COLO668 (cell line): ENCODE measurements around the gene RABEP1.
"Not testable (repeated sequence)": the region's sequence is repeated elsewhere in the genome, so short reads cannot be mapped to it uniquely, and the experiment has no call there.

Experiments used
- DNase-seq: peaks from one replicate; lab custom pipeline; 2025; ENCODE audit not compliant: unreplicated experiment; lab: John Stamatoyannopoulos, UW

The RABEP1 gene

DNA sequence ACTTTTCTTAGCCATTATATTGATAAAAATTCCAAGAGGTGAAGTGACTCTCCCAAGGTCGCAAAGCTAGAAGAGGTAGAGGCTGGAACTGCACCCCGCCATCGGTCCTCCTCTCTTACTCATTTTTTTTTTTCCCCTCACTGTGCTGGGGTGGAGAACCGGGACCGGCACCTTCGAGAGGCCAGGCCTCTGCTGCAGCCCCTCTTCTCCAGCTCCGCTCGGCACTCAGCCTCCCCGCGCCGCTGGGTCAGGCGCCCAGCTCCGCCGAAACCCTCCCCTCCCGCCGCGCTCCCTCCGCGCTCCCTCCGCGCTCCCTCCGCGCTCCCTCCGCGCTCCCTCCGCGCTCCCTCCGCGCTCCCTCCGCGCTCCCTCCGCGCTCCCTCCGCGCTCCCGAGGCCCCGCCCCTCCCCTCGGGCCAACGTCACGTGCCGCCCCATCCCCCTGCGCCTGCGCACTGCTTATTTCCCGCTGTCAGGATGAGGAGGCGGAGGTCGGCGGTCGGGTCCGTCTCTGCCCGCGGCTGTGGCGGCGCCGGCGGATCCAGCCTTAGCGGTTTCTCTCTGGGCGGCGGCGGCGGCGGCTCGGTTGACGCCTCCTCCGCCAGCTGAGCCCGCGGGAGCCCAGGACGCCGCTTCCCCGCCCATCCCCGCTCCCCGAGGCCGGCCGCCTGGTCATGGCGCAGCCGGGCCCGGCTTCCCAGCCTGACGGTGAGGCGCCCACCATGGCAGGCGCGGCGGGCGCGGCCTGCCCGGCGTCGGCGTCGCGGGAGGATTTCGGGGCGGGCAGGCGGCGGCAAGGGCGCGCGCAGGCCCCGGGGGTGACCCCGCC is at the start of gene RABEP1:
RABEP1 (plus strand) TSS at position 471 of the 828 bp plus-strand sequence; CDS start at position 674, 203 bp downstream.
- peak; percentile 88 for DNase-seq

- DNase-seq = not testable (repeated sequence)
Measured at GRCh38 chr17:5233492-5233891, 48.6 kb upstream of the RABEP1 start.

DNA sequence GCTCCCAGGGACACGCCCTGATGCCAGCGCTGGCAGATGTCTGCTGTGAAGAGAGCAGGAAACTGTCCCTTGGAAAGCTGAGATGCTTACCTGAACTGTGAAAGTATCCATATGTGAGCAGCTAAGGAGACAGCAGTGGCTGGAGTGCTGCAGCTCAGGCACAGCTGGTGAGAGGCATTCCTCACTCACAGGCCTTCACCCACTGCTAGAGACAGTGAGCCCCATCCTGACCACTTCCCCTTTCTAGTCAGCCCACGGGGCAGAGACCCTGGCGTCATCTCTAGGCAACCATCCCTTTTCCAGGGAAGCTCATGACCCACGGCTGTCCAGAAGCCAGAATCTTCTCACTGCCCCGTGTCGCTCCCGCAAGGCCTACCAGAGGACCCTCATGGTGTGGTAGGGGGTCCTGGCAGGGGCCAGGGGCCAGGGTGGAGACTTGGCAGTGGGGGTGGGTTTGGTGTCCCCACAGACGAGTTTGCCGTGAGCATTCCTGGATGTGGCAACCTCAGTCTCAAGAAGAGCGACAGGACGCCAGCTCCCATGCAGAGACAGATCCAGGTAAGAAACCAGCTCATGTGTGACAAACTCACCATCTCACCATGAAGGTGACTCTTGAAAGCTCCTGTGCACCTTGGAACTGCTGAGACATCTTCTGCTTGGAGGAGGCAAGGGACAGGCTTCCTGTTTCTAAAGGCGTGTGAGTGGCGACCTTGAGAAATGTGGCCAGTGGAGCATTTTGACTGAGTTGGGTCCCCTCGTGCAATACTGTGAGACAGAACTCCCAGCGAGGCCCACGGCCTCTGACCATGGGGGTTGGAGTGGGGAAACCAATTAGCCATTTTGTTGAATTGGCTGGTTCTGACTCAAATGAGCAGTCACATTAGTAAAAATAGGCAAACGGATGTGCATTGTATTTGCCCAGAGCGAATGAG is 47.2 kb upstream of the RABEP1 start, which contains the start of gene SCIMP:
SCIMP (minus strand) TSS at position 216 of the 932 bp plus-strand sequence; CDS start at position 111, 105 bp downstream.
- peak; percentile 13 for DNase-seq

DNA sequence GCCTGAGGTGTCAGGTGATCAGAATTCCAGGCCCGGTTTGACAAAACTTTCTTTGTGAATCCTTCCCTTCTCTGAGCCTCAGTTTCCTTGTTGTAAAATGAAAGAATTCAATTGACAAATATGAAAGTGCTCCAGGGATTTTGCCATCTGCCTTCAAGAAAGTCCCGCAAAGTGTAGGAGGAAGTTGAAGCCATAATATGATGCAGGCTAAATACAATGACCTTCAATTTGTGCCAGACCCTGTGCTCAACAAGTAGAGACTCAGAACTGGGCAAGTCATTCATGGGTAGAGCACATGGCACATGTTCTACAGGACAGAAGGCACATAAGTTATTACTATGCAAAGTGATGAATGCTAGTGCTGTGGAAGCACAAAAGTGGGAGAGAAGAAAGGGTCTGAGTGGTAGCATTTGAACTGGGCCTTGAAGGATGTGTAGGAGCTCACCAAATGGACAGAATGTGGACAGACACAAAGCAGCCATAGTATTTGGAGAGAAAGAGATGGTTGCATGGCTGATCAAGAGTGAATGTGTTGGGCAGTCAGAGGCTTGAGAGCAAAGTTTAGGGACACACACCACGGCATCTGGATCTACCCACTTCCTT is 45.0 kb upstream of the RABEP1 start:
- no peak for DNase-seq

GRCh38 chr17:5237541-5238016 is 44.5 kb upstream of the RABEP1 start:
- peak; percentile 72 for DNase-seq

DNA sequence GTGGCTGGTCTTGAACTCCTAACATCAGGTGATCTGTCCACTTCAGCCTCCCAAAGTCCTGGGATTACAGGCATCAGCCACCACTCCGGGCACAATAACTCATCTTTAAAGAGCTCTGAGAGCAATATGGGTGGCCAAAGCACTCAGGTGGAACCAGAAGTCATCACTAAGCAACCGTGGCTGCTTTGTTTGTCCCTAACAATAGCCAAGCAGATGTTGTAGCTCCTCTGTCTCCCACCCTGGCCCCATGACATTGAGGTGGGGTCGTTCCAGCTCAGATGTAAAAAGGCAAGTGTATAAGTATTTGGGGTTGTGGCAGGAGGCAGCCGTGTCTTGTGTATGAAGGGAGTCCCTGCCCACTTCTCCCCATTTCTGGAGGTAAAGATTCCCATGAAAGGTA is 43.8 kb upstream of the RABEP1 start:
- peak; percentile 1 for DNase-seq

DNA sequence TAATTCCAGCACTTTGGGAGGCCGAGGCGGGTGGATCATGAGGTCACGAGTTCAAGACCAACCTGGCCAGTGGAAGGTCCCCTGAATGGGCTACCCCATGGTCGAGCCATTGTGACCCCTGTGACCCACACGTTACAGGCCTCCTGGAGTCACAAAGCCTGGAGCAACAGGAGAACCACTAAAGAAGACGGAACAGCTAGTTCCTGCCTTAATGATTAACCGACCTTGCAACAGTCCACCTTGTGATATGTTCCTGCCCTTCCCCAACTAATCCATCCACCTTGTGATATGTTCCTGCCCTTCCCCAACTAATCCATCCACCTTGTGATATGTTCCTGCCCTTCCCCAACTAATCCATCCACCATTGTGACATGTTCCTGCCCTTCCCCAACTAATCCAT is 42.3 kb upstream of the RABEP1 start:
- not testable (repeated sequence) for DNase-seq

- DNase-seq = no peak
Measured at GRCh38 chr17:5241861-5242671, 40.0 kb upstream of the RABEP1 start.

DNA sequence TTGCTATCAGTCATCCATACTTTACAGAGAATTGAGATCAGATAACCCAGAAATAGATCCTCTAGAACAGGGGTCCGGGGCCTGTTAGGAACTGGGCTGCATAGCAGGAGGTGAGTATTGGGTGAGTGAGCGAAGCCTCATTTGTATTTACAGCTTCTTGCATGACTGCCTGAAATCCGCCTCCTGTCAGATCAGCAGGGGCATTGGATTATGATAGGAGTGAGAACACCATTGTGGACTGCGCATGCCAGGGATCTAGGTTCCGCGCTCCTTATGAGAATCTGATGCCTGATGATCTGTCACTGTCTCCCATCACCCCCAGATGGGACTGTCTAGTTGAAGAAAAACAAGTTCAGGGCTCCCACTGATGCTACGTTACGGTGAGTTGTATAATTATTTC is 34.5 kb upstream of the RABEP1 start:
- no peak for DNase-seq

DNA sequence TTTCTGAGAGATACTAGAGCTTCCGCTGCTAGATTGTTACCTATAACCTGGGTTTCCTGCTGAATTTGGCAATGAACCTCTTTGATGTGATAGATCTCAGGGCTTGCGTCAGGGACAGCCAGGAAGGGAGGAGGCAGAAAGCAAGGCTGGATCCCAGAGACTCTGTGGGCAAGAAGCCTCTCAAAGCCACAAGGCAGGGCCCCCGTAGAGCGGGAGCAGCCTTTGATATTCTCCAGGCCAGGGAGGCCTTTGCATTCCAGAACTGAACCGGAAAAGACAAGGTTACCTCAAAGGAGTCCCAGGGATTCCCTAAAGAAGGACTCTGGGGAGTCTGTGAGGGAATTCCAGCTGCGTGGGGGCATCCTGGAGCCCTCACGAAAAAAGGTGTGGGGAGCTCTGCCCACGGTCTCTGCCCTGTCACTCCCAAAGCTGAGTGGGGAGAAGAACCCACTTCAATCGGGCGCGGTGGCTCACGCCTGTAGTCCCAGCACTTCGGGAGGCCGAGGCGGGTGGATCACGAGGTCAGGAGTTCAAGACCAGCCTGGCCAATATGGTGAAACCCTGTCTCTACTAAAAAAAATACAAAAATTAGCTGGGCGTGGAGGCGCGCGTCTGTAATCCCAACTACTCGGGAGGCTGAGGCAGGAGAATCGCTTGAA is 33.1 kb upstream of the RABEP1 start:
- no peak for DNase-seq

DNA sequence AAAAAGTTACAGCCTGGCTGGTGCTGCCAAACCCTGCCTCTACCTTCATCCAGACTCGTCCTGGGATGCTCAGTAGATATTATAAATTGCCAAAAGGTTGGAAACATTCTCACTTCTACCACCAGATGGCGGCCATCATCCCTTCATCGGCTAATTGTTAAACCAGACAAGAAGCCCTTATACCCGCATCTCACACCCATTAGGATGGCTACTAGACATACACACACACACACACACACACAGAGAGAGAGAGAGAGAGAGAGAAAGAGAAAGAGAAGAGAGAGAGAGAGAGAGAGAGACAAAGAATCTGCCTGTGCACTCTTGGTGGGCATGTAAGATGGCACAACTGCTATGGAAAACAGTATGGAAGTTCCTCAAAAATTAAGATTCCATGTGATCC is 32.5 kb upstream of the RABEP1 start:
- peak; percentile 24 for DNase-seq

GRCh38 chr17:5254414-5254813 is 27.7 kb upstream of the RABEP1 start:
- no peak for DNase-seq

- DNase-seq = no peak
Measured at GRCh38 chr17:5254903-5255521, 27.1 kb upstream of the RABEP1 start.

- DNase-seq = no peak
Measured at GRCh38 chr17:5257124-5257523, 25.0 kb upstream of the RABEP1 start.

DNA sequence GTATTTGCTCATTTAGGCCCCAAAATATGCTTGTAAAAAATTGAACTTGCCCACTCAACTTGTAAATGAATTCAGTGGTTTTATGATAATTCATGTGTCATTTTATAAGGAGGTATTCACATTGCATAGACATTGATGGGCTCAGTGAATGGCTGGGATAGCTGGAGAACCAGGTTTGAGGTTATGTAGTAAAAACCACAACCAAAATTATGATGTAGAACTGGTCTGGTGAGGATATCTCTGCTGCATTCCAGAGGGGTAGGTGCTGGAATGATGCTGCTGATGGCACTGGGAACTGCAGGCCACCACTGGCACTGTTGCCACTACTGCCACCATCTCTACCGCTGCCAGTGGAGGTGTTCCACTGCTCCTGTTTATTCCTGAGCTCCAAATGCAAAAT is 21.5 kb upstream of the RABEP1 start:
- DNase-seq = no peak

DNA sequence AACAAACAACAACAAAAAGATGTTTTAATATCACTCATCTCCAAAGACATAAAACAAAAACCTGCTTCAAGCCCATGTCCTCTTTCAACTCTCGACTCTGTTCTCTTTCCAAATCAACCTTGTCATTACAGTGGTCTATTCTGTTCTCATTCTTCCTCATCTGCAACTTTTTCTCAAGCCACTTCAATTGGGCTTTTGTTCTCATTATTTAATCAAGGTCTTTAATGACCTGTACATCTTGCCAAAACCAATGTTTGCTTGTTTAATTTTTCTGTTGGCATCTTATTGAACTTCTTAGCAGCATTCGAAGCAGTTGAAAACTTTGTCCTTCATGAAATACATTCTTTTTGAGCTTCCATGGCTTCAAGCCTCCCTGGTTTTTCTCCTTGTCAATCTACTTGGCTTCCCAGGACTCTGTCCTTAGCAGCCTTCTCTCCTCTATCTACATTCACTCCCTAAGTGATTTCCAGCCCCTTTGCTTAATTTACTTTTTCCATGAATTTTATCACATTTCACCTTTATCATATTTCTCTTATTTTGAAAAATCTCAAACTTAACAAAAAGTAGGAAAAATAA is 19.6 kb upstream of the RABEP1 start:
- no peak for DNase-seq

DNA sequence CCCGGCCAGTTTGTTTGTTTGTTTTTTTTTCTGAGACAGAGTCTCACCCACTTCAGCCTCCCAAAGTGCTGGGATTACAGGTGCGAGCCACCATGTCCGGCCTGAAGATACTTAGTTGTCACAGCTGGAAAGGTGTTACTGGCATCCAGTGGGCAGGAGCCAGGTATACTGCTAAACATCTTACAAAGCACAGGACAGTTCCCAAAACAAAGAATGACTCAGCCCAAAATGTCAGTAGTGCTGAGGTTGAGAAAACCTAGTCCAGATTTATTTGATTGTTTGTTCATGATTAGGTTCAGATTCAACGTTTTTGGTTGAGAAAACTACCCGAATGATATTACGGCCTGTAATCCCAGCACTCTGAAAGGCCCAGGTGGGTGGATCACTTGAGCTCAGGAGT is 18.6 kb upstream of the RABEP1 start:
- DNase-seq = no peak

DNA sequence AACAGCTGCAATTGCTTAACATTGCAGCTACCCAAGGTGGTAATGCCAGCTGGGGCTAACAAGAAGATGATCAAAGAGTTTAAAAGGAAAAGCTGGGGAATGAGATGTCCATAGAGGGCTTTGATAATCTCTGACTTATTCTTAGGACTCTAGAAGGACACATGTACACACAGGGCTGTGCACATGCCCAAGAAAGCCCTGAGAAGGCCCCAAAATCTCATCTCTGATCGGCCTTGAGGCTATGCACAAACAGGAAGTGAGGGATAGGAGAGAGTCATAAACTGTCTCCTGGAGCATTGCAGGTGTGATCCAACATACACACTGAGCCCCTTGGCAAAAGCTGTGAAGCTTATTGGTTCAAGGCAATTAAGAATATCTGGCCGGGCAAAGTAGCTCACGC is 17.2 kb upstream of the RABEP1 start:
- DNase-seq = no peak
